GM12873 (cell line): ENCODE data around the gene SH3PXD2A.

Experiments used
- TF ChIP-seq, protein P1 (sequence below): IDR thresholded peaks from 2 replicates; pipeline ENCODE4 v1.5.1; 2012; ENCODE audit warnings: low read depth, mild to moderate bottlenecking, moderate library complexity, low read length, control low read depth; ENCODE audit not compliant: insufficient read depth; ENCODE audit errors: missing control alignments

The SH3PXD2A gene

DNA sequence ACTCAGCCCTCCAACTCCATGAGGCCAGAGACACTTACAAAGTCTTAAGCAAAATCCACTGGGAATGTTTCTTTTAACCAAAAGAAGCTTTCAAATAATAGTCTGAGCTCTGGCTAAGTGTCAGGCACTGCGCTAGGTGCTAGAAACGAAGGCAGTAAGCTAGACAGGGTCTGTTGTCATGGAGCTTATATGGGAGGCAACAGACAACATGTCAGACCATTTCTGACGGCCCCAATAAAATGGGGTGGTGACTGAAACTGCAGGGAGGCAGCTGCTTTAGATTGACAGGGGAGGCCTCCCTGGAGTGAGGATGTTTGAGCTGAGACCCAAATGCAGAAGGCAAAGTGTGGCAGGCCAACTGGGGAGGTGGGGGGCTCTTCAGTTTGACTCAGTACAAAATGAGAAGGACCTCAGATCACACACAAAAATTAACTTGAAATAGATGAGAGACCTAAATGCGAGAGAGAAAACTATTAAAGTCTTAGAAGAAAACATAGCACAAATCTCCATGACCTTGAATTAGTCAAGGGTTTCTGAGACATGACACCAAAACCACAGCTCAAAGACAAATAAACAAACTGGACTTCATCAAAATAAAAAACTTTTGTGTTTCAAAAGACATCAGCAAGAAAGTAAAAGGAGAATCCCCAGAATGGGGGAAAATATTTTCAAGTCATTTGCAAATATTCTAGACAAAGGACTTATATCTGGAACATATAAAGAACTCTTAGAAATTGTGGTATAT, 40.6 kb downstream of the SH3PXD2A start:
- TF ChIP-seq, protein P1, sequence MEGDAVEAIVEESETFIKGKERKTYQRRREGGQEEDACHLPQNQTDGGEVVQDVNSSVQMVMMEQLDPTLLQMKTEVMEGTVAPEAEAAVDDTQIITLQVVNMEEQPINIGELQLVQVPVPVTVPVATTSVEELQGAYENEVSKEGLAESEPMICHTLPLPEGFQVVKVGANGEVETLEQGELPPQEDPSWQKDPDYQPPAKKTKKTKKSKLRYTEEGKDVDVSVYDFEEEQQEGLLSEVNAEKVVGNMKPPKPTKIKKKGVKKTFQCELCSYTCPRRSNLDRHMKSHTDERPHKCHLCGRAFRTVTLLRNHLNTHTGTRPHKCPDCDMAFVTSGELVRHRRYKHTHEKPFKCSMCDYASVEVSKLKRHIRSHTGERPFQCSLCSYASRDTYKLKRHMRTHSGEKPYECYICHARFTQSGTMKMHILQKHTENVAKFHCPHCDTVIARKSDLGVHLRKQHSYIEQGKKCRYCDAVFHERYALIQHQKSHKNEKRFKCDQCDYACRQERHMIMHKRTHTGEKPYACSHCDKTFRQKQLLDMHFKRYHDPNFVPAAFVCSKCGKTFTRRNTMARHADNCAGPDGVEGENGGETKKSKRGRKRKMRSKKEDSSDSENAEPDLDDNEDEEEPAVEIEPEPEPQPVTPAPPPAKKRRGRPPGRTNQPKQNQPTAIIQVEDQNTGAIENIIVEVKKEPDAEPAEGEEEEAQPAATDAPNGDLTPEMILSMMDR = no peak

DNA sequence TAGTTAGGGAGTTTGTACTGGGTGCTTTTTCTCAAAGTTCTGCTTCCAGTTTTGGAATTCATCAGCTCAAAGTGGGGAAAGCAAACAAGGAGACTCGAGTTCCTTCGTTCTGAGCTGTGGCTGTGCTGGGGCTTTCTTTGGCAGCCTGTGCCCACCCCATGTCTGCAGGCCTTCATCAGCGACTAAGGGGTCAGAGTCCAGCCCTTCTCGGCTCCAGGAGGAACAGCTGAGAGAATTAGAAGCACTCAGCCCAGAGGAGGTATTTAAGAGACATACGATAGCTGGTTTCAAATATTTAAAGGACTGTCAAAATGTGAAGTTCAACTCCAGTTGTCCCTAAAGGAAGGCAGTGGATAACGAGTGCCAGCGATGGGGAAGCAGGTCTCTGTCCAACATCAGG, 41.3 kb downstream of the SH3PXD2A start:
- TF ChIP-seq, protein P1 = no peak

DNA sequence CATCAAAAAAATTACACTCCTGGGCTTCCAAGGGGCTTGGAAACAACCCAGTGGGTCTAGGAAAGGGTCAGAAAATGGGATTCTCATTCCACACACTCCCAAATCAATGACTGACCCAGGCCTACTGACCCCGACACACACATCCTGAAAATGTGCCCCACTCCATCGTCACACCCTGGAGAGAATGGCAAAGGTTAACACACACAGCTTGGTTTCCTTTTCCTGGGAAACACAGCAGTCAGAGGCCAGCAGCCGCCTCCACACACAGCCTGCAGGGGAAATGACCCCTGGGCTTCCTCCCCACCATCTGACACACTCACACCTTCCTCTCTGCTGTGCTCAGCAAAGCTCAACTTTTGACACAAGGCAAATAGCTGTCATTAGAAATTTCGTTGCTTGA, 42.9 kb downstream of the SH3PXD2A start:
- TF ChIP-seq, protein P1 = no peak

DNA sequence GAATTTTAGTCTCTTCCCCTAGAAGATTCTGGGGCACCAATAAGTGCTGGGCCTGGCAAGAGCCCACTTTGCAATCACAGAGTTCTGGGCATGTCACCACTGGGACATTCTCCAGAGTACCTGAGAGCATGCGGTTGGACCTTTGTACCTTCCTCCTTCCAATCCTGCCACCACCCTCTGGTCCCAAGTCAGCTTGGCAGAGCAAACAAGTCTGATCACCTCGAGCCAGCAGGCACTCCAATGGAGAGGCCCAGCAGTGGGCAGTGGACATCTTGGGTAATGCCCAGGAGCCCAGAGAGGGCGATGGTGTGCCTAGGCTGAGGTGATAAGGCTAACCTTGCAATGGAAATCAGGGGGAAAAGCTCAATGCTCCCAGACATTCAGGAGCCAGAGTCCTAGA, 43.4 kb downstream of the SH3PXD2A start:
- TF ChIP-seq, protein P1 = no peak

DNA sequence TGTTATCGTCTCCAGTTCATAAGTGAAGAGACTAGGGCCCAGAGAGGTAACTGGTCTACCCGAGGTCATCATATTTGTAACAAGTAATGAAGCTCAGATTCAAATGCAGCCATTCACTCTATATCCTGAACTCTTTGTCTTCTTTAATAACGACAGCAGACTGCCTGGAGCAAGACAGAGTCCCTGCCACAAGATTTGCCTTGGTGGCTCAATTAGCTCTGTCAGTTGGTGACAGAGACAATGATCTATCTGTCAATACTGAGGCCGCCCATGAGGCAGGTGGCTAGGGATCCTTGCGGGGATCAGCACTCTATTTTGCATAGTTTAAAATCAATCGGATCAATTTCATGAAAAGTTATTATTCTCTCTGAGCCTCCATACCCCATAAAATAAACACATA, 43.9 kb downstream of the SH3PXD2A start:
- TF ChIP-seq, protein P1 = no peak

DNA sequence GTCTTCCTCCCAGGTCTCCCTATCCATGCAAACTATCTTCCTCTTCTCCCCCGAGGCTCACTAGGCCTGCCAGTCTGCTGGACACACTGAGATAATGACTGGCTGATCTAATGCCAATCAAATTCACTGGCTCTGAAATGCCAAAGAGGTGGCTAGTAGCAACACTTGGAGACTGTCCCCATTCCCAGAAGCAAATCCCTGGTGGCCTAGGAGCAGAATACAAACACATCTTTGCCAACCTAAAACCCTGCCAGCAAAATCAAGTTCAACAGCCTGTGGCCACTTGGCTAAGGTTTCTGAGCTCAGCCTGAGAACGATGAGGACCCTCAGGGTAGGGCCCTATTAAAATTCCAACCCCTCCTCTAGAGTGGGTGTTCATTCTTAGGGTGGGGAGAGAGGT, 46.6 kb downstream of the SH3PXD2A start:
- TF ChIP-seq, protein P1 = no peak

DNA sequence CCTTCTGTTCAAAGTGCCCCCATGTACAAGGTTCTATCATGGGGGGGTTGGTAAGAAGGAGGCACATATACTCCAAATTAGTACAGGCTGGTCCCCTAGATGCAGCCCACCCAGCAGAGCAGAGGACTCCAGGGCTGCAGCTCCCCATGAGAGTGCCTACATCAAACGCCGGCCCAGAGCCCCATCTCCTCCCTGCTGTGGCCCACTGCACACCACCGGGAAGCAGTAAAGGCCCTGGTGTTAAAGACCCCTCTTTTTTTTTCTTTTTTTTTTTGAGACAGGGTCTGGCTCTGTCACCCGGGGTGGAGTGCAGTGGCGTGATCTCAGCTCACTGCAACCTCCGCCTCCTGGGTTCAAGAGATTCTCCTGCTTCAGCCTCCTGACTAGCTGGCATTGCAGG, 47.4 kb downstream of the SH3PXD2A start:
- TF ChIP-seq, protein P1 = no peak
